Esophagus squamous epithelium (tissue), 4 donors: Measurements from ENCODE around the gene CACNA2D3.

Experiments
- CTCF ChIP-seq, 6 experiments: fragments of 450-650 bp in 4 of 6; fragments of 200-600 bp in 2 of 6; sonication (generic) in 2 of 6; IDR thresholded peaks; one replicate each; pipeline ENCODE4 v1.5.1; 2016 to 2019; ENCODE audit warnings: antibody characterized with exemption in 6 of 6, mild to moderate bottlenecking in 4 of 6, moderate library complexity in 4 of 6
- POLR2A ChIP-seq, 4 donors: fragments of 450-650 bp; IDR thresholded peaks; one replicate each; pipeline ENCODE4 v1.6.1; 2017; ENCODE audit warnings: antibody characterized with exemption in 4 of 4, mild to moderate bottlenecking in 4 of 4, moderate library complexity in 3 of 4

DNA sequence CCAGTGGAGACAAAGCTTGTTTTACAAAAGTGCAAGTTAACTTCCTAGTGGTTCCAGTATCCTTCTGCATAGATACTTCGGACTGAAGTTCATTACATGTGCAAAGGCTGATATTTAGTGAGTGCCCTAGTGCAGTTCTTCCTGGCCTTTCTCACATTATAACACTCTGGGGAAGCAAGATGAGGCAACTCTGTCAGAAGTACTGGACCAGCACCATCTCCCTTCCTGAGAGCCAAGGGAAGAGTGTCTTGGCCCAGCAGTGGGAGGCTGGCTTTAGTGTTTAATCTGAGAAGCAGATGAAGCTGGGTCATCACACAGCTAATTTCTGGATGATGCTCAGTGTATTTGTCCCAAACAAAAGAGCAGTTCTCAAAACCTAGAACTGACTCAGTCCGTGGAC, 397.7 kb downstream of the CACNA2D3 start:
- no peak for TF ChIP-seq CTCF (IDR thresholded peaks at IDR 0.05)
- no peak for TF ChIP-seq POLR2A (IDR thresholded peaks at IDR 0.05)
